Right atrium auricular region (tissue), 2 donors: ENCODE results near the gene HSD17B12. TPM values are rescaled to one million over a fixed set of nuclear protein-coding genes. Genes with fewer than 3 reads are reported as not detected.

ENCODE experiments used
- DNase-seq: peaks from one replicate; pipeline ENCODE4 v3.0.0-alpha.2; 2019; ENCODE audit warnings: low spot score
- H3K27ac ChIP-seq, 2 donors: fragments of 200-600 bp; sonication (generic); 1 replicate in 1 of 2; 2 replicates in 1 of 2; pipeline ENCODE4 v1.5.1; 2016 to 2019
- H3K27me3 ChIP-seq, 2 donors: fragments of 200-600 bp; sonication (generic); one replicate each; pipeline versions ENCODE4 v1.5.1 to v1.6.0; 2017 to 2019
- H3K36me3 ChIP-seq: fragments of 200-600 bp; sonication (generic); one replicate; pipeline ENCODE4 v1.5.1; 2016
- H3K4me1 ChIP-seq, 2 donors: fragments of 200-600 bp; sonication (generic); one replicate each; pipeline versions ENCODE4 v1.5.1 to v1.6.0; 2017 to 2019
- H3K4me3 ChIP-seq, 2 donors: fragments of 200-600 bp; sonication (generic); 1 replicate in 1 of 2; 2 replicates in 1 of 2; pipeline ENCODE4 v1.5.1; 2017 to 2019; ENCODE audit warnings: mild to moderate bottlenecking in 1 of 2, moderate library complexity in 1 of 2
- H3K9me3 ChIP-seq, 2 donors: fragments of 200-600 bp; sonication (generic); one replicate each; pipeline ENCODE4 v1.5.1; 2019
- total RNA-seq, 2 donors: library from RNA; depleted of rRNA; stranded (reverse); fragments of >200 nt; gene quantifications; one replicate each; pipeline ENCODE4 v1.1.0, GENCODE V29; 2016
- TF ChIP-seq, protein P1 (sequence below), 2 donors: fragments of 200-600 bp; sonication (generic); IDR thresholded peaks; one replicate each; pipeline ENCODE4 v1.5.1; 2019; ENCODE audit warnings: antibody characterized with exemption in 2 of 2

The HSD17B12 gene
- total RNA-seq, 2 donors from 2014 or later, result 61.4 to 108 TPM

DNA sequence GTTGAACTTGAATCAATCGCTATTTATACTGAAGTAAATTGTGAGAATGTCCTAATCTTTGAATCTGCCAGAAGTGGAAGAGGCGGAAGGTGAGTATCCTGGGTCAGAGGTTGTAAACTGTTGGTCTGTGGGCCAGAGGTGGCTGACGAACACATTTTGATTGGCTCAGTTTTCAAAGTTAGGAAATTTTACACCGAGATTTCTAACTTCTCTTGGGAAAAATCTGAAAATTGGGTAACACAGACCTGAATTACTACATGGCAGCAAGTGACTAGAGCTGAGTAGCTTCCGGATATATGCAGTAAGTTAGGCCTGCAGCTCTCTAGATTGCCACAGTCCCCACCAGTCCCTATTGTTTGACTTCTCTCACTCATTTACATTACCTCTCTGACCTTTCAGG lies 143.3 kb downstream of the HSD17B12 start:
- no peaks in the 10 kb centered on the region for H3K27me3 ChIP-seq
- H3K27ac ChIP-seq, result no peak overlapping the region
- DNase-seq, result no peak
- no peaks in the 10 kb centered on the region for H3K9me3 ChIP-seq
- no peak overlapping the region for H3K4me3 ChIP-seq
- TF ChIP-seq, protein P1, sequence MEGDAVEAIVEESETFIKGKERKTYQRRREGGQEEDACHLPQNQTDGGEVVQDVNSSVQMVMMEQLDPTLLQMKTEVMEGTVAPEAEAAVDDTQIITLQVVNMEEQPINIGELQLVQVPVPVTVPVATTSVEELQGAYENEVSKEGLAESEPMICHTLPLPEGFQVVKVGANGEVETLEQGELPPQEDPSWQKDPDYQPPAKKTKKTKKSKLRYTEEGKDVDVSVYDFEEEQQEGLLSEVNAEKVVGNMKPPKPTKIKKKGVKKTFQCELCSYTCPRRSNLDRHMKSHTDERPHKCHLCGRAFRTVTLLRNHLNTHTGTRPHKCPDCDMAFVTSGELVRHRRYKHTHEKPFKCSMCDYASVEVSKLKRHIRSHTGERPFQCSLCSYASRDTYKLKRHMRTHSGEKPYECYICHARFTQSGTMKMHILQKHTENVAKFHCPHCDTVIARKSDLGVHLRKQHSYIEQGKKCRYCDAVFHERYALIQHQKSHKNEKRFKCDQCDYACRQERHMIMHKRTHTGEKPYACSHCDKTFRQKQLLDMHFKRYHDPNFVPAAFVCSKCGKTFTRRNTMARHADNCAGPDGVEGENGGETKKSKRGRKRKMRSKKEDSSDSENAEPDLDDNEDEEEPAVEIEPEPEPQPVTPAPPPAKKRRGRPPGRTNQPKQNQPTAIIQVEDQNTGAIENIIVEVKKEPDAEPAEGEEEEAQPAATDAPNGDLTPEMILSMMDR (IDR thresholded peaks at IDR 0.05), result no peak
- no peaks in the 10 kb centered on the region for H3K36me3 ChIP-seq
- no peaks in the 10 kb centered on the region for H3K4me1 ChIP-seq

DNA sequence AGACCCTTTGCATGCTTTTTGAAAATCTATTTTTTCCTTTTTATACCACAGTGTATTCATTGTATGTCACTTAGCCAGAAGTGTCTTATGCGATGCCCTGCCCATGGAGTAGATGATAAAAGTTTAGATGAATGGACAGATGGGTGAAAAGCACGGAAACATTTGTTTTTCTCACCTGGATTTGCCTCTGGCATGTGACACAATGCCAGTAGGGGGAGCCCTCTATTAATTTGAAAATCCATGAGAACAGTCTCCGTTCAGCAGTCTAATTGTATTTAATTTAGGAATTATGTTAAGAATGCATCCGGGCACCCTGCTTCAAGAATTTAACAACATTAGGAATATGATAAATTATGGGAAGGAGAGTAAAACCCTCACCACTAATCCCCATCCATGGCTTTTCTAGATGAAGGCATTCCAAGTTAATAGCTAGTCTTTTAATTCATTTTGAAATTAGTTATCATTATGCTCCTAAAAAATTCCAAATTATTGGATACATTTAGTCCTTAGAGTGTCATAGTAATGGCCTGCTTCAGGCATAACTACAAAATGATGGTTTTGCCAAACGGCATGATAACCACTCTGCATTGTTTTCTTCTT lies 144.8 kb downstream of the HSD17B12 start:
- TF ChIP-seq, protein P1 (IDR thresholded peaks at IDR 0.05), result peak; percentile 22 to 67
- Histone ChIP-seq H3K9me3 (no peaks in the 10 kb centered on the region), H3K36me3 (no peaks in the 10 kb centered on the region), H3K4me1 (no peaks in the 10 kb centered on the region), H3K4me3 (no peak overlapping the region), H3K27me3 (no peaks in the 10 kb centered on the region), H3K27ac (no peak overlapping the region)
- DNase-seq, result no peak

DNA sequence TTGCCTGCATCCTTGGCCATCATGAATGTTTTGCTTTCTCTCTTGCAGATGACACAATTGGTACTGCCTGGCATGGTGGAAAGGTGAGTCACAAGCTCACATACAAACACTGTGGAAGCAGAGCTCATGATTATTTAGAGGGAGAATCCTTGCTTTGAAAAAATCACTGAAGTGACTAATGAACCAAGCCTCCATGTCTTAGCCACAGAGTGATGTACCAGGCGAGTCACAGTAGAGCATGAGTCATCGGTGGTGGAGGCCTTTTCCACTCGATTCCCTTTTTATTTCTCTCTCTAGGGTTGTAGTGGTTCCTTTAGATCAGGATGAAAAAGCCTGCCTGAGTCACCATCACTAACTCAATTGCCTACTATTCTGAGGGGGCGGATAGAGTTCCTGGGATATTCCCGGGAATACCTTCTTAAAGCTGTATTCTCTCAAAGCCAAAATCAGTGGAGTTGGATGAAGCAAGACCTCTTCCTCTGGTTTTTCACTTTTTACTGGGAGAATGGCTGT lies 150.4 kb downstream of the HSD17B12 start:
- Histone ChIP-seq H3K4me3 (no peak overlapping the region), H3K9me3 (no peaks in the 10 kb centered on the region), H3K27me3 (no peaks in the 10 kb centered on the region), H3K27ac (peak overlapping the region; percentile 3 to 71), H3K4me1 (peaks cover 0 to 13% of the 10 kb centered on the region in 2 donors), H3K36me3 (no peaks in the 10 kb centered on the region)
- no peak for DNase-seq
- TF ChIP-seq, protein P1 (IDR thresholded peaks at IDR 0.05), result no peak

DNA sequence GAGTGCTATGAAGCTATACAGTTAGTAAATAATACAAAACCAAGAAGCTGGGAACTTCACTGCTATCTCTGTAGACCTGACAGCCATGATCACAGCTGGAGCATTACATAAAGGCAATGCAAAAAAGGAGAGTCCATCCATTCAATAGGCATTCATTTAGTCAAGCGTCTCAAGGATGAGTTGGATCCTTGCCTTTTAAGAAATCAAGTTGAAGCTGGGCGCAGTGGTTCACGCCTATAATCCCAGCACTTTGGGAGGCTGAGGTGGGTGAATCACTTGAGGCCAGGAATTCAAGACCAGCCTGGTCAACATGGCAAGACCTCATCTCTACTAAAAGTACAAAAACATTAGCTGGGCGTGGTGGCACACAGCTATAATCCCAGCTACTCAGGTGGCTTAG lies 152.0 kb downstream of the HSD17B12 start:
- H3K27ac ChIP-seq, result no peak overlapping the region
- no peaks in the 10 kb centered on the region for H3K9me3 ChIP-seq
- H3K36me3 ChIP-seq, result no peaks in the 10 kb centered on the region
- DNase-seq, result no peak
- no peak overlapping the region for H3K4me3 ChIP-seq
- no peaks in the 10 kb centered on the region for H3K27me3 ChIP-seq
- TF ChIP-seq, protein P1 (IDR thresholded peaks at IDR 0.05), result no peak
- peaks cover 0 to 15% of the 10 kb centered on the region in 2 donors for H3K4me1 ChIP-seq

DNA sequence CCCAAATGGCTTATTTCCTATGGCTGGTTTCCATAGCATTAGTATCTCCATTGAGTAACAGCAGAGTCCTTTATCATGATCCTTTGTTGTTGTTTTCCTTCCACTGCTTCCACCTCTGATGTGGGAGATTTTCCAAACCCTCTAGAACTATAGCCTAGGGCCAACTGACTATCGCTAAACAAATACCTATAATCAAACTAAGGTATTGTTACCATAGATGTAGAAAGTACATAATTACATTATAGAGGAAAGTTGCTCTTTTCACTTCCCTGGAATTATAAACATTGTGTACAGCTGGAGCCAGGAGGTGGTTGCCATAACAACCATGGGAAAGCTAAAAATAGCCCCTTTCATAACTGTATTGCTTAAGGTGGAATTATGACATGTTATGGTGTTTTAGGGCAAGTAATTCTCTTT lies 153.1 kb downstream of the HSD17B12 start:
- Histone ChIP-seq H3K4me1 (peaks cover 0 to 21% of the 10 kb centered on the region in 2 donors), H3K27ac (no peak overlapping the region)
- TF ChIP-seq, protein P1 (IDR thresholded peaks at IDR 0.05), result no peak

DNA sequence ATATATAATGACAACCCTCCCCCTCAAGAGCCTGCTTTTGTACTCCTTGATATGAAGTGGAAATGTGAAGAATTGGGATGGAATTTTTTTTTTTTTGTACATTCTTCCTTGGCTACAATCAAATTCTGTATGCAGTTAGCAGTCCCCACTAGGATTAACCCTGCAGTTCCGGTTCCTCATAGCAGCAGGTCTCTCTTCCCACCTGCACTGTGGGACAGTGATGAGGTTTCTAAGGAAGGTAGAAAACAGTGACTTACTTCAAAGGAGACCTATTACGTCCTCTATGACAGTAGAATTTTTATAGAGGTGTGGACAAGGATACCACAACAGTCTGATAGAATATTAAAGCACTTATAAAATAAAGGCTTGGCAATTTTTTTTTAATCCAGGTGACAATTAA lies 153.7 kb downstream of the HSD17B12 start:
- DNase-seq, result no peak
- Histone ChIP-seq H3K4me1 (peaks cover 0 to 21% of the 10 kb centered on the region in 2 donors), H3K36me3 (no peaks in the 10 kb centered on the region), H3K27ac (no peak overlapping the region), H3K4me3 (no peak overlapping the region), H3K27me3 (no peaks in the 10 kb centered on the region), H3K9me3 (no peaks in the 10 kb centered on the region)
- TF ChIP-seq, protein P1 (IDR thresholded peaks at IDR 0.05), result no peak

More for the DNA sequence above, 153.1 kb downstream of the HSD17B12 start:
- no peaks in the 10 kb centered on the region for H3K9me3 ChIP-seq
- no peaks in the 10 kb centered on the region for H3K36me3 ChIP-seq
- H3K4me3 ChIP-seq, result no peak overlapping the region
- DNase-seq, result no peak
- H3K27me3 ChIP-seq, result no peaks in the 10 kb centered on the region
